BE2C (cell line): ENCODE results near the gene FAM234A.

Source experiments
- DNase-seq: peaks from one replicate; pipeline ENCODE4 v3.0.0-alpha.2; 2020
- H3K27me3 ChIP-seq: fragments of 250-450 bp; sonication (Bioruptor Pico); 2 replicates; pipeline ENCODE4 v1.5.1; 2020; ENCODE audit warnings: mild to moderate bottlenecking
- H3K36me3 ChIP-seq: fragments of 250-450 bp; sonication (Bioruptor Pico); 2 replicates; pipeline ENCODE4 v1.5.1; 2020; ENCODE audit warnings: mild to moderate bottlenecking
- H3K4me1 ChIP-seq: fragments of 250-450 bp; sonication (Bioruptor Pico); 2 replicates; pipeline ENCODE4 v1.5.1; 2020
- H3K4me3 ChIP-seq: 2 replicates; pipeline ENCODE4 v1.5.1; 2011; ENCODE audit warnings: low read depth, low read length
- H3K9me3 ChIP-seq: fragments of 250-450 bp; sonication (Bioruptor Pico); 2 replicates; pipeline ENCODE4 v1.5.1; 2020
- TF ChIP-seq, protein P1 (sequence below): IDR thresholded peaks from 2 replicates; pipeline ENCODE4 v1.5.1; 2012; ENCODE audit warnings: mild to moderate bottlenecking, low read depth, low read length

FAM234A gene

DNA sequence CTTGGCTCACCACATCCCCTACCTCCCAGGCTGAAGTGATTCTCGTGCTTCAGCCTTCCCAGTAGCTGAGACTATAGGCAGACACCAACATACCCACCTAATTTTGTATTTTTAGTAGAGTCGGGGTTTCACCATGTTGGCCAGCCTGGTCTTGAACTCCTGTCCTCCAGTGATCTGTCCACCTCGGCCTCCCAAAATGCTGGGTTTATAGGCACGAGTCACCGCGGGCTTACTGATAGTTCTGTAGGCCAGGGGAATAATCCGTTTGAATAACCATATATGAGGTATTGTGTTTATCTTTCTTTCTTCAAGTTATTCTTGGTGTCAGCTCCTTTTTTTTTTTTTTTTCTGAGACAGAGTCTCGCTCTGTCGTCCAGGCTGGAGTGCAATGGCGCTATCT lies 7.7 kb downstream of the FAM234A start:
- Histone ChIP-seq H3K27me3 (no peaks in the 10 kb centered on the region), H3K4me1 (no peaks in the 10 kb centered on the region), H3K36me3 (no peaks in the 10 kb centered on the region), H3K4me3 (no peak overlapping the region), H3K9me3 (no peaks in the 10 kb centered on the region)
- no peak for DNase-seq
- TF ChIP-seq, protein P1, sequence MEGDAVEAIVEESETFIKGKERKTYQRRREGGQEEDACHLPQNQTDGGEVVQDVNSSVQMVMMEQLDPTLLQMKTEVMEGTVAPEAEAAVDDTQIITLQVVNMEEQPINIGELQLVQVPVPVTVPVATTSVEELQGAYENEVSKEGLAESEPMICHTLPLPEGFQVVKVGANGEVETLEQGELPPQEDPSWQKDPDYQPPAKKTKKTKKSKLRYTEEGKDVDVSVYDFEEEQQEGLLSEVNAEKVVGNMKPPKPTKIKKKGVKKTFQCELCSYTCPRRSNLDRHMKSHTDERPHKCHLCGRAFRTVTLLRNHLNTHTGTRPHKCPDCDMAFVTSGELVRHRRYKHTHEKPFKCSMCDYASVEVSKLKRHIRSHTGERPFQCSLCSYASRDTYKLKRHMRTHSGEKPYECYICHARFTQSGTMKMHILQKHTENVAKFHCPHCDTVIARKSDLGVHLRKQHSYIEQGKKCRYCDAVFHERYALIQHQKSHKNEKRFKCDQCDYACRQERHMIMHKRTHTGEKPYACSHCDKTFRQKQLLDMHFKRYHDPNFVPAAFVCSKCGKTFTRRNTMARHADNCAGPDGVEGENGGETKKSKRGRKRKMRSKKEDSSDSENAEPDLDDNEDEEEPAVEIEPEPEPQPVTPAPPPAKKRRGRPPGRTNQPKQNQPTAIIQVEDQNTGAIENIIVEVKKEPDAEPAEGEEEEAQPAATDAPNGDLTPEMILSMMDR: no peak

DNA sequence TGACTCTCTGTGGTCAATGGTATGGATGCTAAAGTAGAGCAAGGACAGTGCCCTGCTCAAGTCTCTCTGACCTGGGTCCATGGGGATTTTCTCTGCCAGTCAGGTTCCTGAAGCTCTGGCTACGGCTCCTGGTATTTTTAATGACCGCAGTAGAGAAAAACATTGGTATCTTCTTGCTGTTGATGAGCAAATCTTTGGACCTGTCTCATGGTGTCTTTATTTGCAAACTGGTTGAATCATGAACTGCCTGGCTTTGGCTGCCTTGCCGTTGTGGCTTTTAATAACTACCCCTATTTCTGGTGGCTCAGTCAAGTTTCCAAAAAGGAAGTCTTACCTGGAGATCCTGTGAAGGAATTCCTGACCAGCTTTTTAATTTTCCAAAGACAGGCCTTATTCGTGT lies 8.7 kb downstream of the FAM234A start:
- Histone ChIP-seq H3K4me3 (no peak overlapping the region), H3K4me1 (no peaks in the 10 kb centered on the region), H3K36me3 (no peaks in the 10 kb centered on the region), H3K27me3 (no peaks in the 10 kb centered on the region), H3K9me3 (no peaks in the 10 kb centered on the region)
- TF ChIP-seq, protein P1: no peak
- DNase-seq: no peak

DNA sequence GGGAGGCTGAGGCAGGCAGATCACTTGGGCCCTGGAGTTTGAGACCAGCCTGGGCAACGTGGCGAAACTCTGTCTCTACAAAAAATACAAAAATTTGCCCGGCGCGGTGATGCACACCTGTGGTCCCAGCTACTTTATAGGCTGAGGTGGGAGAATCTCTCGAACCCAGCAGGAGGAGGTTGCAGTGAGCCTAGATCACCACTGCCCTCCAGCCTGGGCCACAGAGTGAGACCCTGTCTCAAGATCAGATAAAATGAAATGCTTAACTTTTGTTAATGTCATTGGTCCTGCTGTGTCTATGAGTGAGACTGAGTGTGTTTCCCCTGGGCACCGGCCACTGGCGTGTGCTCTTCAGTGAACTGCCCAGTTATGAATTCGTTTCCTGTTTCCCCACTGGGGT lies 10.5 kb downstream of the FAM234A start:
- TF ChIP-seq, protein P1: no peak
- no peaks in the 10 kb centered on the region for H3K9me3 ChIP-seq
- no peaks in the 10 kb centered on the region for H3K4me1 ChIP-seq
- H3K27me3 ChIP-seq: no peaks in the 10 kb centered on the region
- no peak overlapping the region for H3K4me3 ChIP-seq
- DNase-seq: no peak
- no peaks in the 10 kb centered on the region for H3K36me3 ChIP-seq

DNA sequence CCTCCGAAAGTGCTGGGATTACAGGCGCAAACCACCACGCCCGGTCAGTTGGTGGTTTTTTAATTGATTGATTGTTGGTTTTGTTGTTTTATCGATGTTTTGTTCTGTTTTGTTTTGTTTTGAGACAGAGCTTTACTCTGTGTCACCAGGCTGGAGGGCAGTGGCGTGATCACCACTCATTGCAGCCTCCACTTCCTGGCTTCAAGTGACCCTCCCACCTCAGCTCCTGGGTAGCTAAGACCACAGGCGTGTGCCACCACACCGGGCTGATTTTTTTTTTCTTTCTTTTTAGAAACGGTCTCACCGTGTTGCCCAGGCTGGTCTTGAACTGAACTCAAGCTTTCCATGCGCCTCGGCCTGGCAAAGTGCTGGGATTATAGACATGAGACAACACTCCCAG lies 12.4 kb downstream of the FAM234A start:
- H3K36me3 ChIP-seq: no peaks in the 10 kb centered on the region; the same call in 1 of the 2 replicates
- H3K27me3 ChIP-seq: no peaks in the 10 kb centered on the region
- no peak overlapping the region for H3K4me3 ChIP-seq
- no peak for DNase-seq
- TF ChIP-seq, protein P1: no peak
- H3K9me3 ChIP-seq: no peaks in the 10 kb centered on the region
- no peaks in the 10 kb centered on the region for H3K4me1 ChIP-seq

DNA sequence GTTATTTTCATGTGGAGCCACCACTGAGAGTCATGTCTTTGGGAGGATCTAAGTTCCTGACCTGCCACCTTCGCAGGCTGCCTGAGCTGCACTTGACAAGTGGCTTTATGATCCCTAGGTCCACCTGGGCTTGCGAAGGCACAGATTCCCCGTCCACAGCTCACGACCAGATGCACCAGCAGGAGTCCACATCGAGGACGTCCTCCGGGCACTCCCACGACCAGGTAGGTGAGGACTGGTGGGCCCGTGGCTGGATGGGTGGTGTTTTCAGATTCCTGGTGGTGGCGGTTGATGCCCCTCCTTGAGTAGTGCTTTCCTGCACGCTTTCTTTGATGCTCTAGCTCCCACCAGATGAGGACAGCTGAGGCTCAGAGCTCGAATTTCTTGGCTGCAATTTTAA lies 14.8 kb downstream of the FAM234A start:
- DNase-seq: no peak
- Histone ChIP-seq H3K27me3 (no peaks in the 10 kb centered on the region), H3K36me3 (no peaks in the 10 kb centered on the region; the same call in 1 of the 2 replicates), H3K9me3 (no peaks in the 10 kb centered on the region), H3K4me3 (no peak overlapping the region), H3K4me1 (peaks cover 8% of the 10 kb centered on the region)
- TF ChIP-seq, protein P1: no peak

DNA sequence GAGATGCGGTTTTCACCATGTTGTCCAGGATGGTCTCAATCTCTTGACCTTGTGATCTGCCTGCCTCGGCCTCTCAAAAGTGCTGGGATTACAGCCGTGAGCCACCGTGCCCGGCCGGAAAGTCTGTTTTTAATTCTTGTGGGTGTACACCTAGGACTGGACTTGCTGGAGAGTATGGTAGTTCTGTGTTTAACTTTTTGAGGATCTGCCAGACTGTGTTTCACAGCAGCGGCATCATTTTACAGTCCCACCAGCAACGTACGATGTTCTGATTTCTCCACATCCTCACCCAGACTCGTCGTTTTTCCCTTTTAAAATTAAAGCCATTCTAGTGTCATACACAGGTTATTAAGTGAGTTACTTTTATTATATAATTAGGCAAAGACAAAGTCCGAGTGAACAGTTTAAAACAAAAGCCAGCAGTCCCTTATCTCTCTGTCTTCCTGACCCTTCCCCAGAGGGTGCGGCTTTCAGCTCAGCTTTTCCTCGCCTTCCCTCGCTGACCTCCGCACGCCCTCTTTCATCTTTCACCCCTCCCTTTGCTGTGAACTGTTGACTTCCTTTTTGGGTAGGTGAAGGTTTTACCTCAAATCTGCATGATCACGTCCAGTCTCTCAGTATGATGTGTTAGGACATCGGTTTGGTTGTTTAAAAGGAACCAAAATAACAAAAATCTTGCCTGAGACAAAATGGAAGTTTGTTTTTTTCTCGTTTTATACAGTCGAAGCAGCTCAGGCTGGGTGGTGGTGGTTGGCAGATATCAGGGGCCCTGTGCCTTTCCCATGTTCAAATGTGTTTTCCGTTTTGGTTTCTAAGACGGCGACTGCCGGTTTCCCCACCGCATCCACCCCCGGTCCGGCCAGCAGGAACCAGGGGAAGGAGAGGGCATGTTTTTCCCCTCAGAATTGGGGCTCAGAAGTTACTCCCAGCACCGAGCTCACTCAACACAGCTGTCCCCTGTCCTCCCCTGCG lies 18.0 kb downstream of the FAM234A start:
- no peak for DNase-seq

More for the DNA sequence above, 18.0 kb downstream of the FAM234A start:
- Histone ChIP-seq H3K4me1 (peaks cover 8% of the 10 kb centered on the region), H3K36me3 (peaks cover 7% of the 10 kb centered on the region), H3K4me3 (no peak overlapping the region), H3K27me3 (no peaks in the 10 kb centered on the region), H3K9me3 (no peaks in the 10 kb centered on the region)
- TF ChIP-seq, protein P1: no peak
